Measurements from ENCODE around the gene ITPR2.

The ITPR2 gene

GRCh38 chr12:26430596-26430995 lies 402.4 kb downstream of the ITPR2 start:
- peak; percentile 52 for DNase-seq

GRCh38 chr12:26429070-26429691 lies 403.8 kb downstream of the ITPR2 start:
- no peak for DNase-seq

- DNase-seq = no peak
Observed at GRCh38 chr12:26428420-26428819, 404.6 kb downstream of the ITPR2 start.

GRCh38 chr12:26426652-26427051 lies 406.3 kb downstream of the ITPR2 start:
- DNase-seq = no peak

- DNase-seq = no peak
Observed at GRCh38 chr12:26425587-26426260, 407.3 kb downstream of the ITPR2 start.

- DNase-seq = no peak
Observed at GRCh38 chr12:26422839-26423398, 410.1 kb downstream of the ITPR2 start.

- no peak for DNase-seq
Observed at GRCh38 chr12:26416550-26416949, 416.4 kb downstream of the ITPR2 start.

- no peak for DNase-seq
Observed at GRCh38 chr12:26410689-26411088, 422.3 kb downstream of the ITPR2 start.

- DNase-seq = no peak
Observed at GRCh38 chr12:26406813-26407212, 426.2 kb downstream of the ITPR2 start.

GRCh38 chr12:26406391-26406790 lies 426.6 kb downstream of the ITPR2 start:
- no peak for DNase-seq

- DNase-seq = no peak
Observed at GRCh38 chr12:26403601-26404000, 429.4 kb downstream of the ITPR2 start.

- no peak for DNase-seq
Observed at GRCh38 chr12:26402648-26403047, 430.3 kb downstream of the ITPR2 start.

GRCh38 chr12:26401874-26402273 lies 431.1 kb downstream of the ITPR2 start:
- DNase-seq = no peak

GRCh38 chr12:26400627-26401026 lies 432.4 kb downstream of the ITPR2 start:
- no peak for DNase-seq

GRCh38 chr12:26399381-26399780 lies 433.6 kb downstream of the ITPR2 start:
- peak; percentile 67 for DNase-seq

- DNase-seq = no peak
Observed at GRCh38 chr12:26396402-26396801, 436.6 kb downstream of the ITPR2 start.

GRCh38 chr12:26389343-26389742 lies 443.7 kb downstream of the ITPR2 start:
- DNase-seq = no peak

- no peak for DNase-seq
Observed at GRCh38 chr12:26384536-26384935, 448.5 kb downstream of the ITPR2 start.

GRCh38 chr12:26383041-26383440 lies 450.0 kb downstream of the ITPR2 start:
- no peak for DNase-seq

- DNase-seq = no peak
Observed at GRCh38 chr12:26380897-26381296, 452.1 kb downstream of the ITPR2 start.

- no peak for DNase-seq
Observed at GRCh38 chr12:26379777-26380467, 453.1 kb downstream of the ITPR2 start.

- peak; percentile 14 for DNase-seq
Observed at GRCh38 chr12:26378711-26379110, 454.3 kb downstream of the ITPR2 start.

GRCh38 chr12:26374934-26375680 lies 457.9 kb downstream of the ITPR2 start:
- no peak for DNase-seq
